GM23248 (cell line): ENCODE results near the gene CCDC51. TPM values are rescaled to one million over a fixed set of nuclear protein-coding genes. Genes with fewer than 3 reads are reported as not detected.

Experiments
- DNase-seq: peaks from one replicate; pipeline ENCODE4 v3.0.0-alpha.2; 2015
- H2AFZ ChIP-seq: fragments of 200-600 bp; sonication (generic); 2 replicates; pipeline ENCODE4 v1.6.1; 2016; ENCODE audit warnings: antibody characterized with exemption
- H3F3A ChIP-seq: fragments of 200-600 bp; sonication (generic); 2 replicates; pipeline ENCODE4 v1.6.1; 2016; ENCODE audit warnings: mild to moderate bottlenecking, antibody characterized with exemption, mixed run types; ENCODE audit not compliant: insufficient read depth
- H3K27ac ChIP-seq: fragments of 200-600 bp; sonication (generic); 2 replicates; pipeline ENCODE4 v1.5.1; 2016; ENCODE audit warnings: mild to moderate bottlenecking
- H3K27me3 ChIP-seq: fragments of 200-600 bp; sonication (generic); replicated peaks from 2 replicates; pipeline ENCODE4 v1.6.1; 2016; ENCODE audit warnings: mild to moderate bottlenecking; ENCODE audit not compliant: insufficient read depth
- H3K36me3 ChIP-seq: fragments of 200-600 bp; sonication (generic); 2 replicates; pipeline ENCODE4 v1.6.1; 2016; ENCODE audit warnings: low read depth, mild to moderate bottlenecking
- H3K4me1 ChIP-seq: fragments of 200-600 bp; sonication (generic); 2 replicates; pipeline ENCODE4 v1.6.1; 2016; ENCODE audit warnings: mild to moderate bottlenecking; ENCODE audit not compliant: insufficient read depth
- H3K4me2 ChIP-seq: fragments of 200-600 bp; sonication (generic); one replicate; pipeline ENCODE4 v1.6.1; 2016; ENCODE audit warnings: mild to moderate bottlenecking; ENCODE audit not compliant: unreplicated experiment
- H3K4me3 ChIP-seq: fragments of 200-600 bp; sonication (generic); 2 replicates; pipeline ENCODE4 v1.5.1; 2016; ENCODE audit warnings: mild to moderate bottlenecking
- H3K79me2 ChIP-seq: fragments of 200-600 bp; sonication (generic); 2 replicates; pipeline ENCODE4 v1.6.1; 2016; ENCODE audit warnings: mild to moderate bottlenecking; ENCODE audit not compliant: insufficient read depth
- H3K9ac ChIP-seq: fragments of 200-600 bp; sonication (generic); 2 replicates; pipeline ENCODE4 v1.6.1; 2016; ENCODE audit warnings: mild to moderate bottlenecking
- H3K9me2 ChIP-seq: fragments of 200-600 bp; sonication (generic); 2 replicates; pipeline ENCODE4 v1.6.1; 2016; ENCODE audit warnings: mixed run types, mild to moderate bottlenecking, moderate library complexity; ENCODE audit not compliant: insufficient read depth
- H3K9me3 ChIP-seq: fragments of 200-600 bp; sonication (generic); one replicate; pipeline ENCODE4 v1.6.1; 2017; ENCODE audit warnings: low read depth
- H4K20me1 ChIP-seq: fragments of 200-600 bp; sonication (generic); 2 replicates; pipeline ENCODE4 v1.6.0; 2016; ENCODE audit not compliant: insufficient read depth
- EZH2 ChIP-seq: fragments of 200-600 bp; sonication (generic); IDR thresholded peaks from 2 replicates; pipeline ENCODE4 v1.6.1; 2018; ENCODE audit warnings: antibody characterized with exemption, mild to moderate bottlenecking; ENCODE audit not compliant: insufficient read depth, poor library complexity, severe bottlenecking
- EZH2phosphoT487 ChIP-seq: fragments of 200-600 bp; sonication (generic); IDR thresholded peaks from 2 replicates; pipeline ENCODE4 v1.6.1; 2018; ENCODE audit warnings: antibody characterized with exemption, moderate library complexity, mild to moderate bottlenecking, low read depth; ENCODE audit not compliant: insufficient read depth
- WGBS, 2 experiments: methylation state at CpG; one replicate each; pipeline ENCODE4 v1.1.6; 2015 to 2017; ENCODE audit warnings: low lambda C conversion rate in 2 of 2, low coverage in 1 of 2; ENCODE audit errors: missing lambda C conversion rate in 2 of 2; 5-methylcytosine and 5-hydroxymethylcytosine counted together
- in situ Hi-C: fragments of 300-500 bp; cut with MboI; formaldehyde crosslinking; loops from 2 replicates; pipeline ENCODE4 v1.15.0; 2020
- polyA plus RNA-seq: library from polyadenylated mRNA; unstranded; fragments of >200 nt; fragmentation: Nextera tagmentation; extraction: Ambion mirVana; gene quantifications from 2 replicates; pipeline ENCODE4 v1.2.1, GENCODE V29; 2016
- total RNA-seq: library from RNA; depleted of rRNA; stranded (reverse); fragments of >200 nt; shearing (Covaris generic); gene quantifications from 2 replicates; pipeline ENCODE4 v1.2.3, GENCODE V29; 2014

The CCDC51 gene
- total and polyA plus RNA-seq, 2 experiments from 2014 or later: 10.1 to 14.0 TPM

GRCh38 chr3:48467110-48467454, 27.2 kb upstream of the CCDC51 start:
- 74 to 75% methylated on average over 9 of the region's 9 CpGs for WGBS, 2 experiments
- Histone ChIP-seq H3K4me1 (peaks cover 31% of the 10 kb centered on the region), H3K9ac (peak overlapping the region; percentile 92), H3K79me2 (peaks cover 56% of the 10 kb centered on the region), H2AFZ (no peak overlapping the region), H3K27ac (peak overlapping the region; percentile 99), H3F3A (peaks cover 17% of the 10 kb centered on the region), H4K20me1 (no peaks in the 10 kb centered on the region), H3K27me3 (no peaks in the 10 kb centered on the region), H3K36me3 (peaks cover 6% of the 10 kb centered on the region; the same call in 1 of the 2 replicates), H3K9me3 (no peaks in the 10 kb centered on the region), H3K9me2 (no peaks in the 10 kb centered on the region), H3K4me2 (peak overlapping the region; percentile 69), H3K4me3 (peak overlapping the region; percentile 73)
- in situ Hi-C loops: loop anchor here (5.0 kb wide), 1 partner anchor 85 kb away; no protein-coding TSS in a partner anchor
- TF ChIP-seq EZH2: no peak
- no peak for TF ChIP-seq EZH2phosphoT487
- no peak for DNase-seq

- peak overlapping the region; percentile 69 for H3K4me2 ChIP-seq
- peak overlapping the region; percentile 73 for H3K4me3 ChIP-seq
- no peaks in the 10 kb centered on the region for H3K27me3 ChIP-seq
- DNase-seq: peak; percentile 42
- peak overlapping the region; percentile 99 for H3K27ac ChIP-seq
- TF ChIP-seq EZH2 (no peak), EZH2phosphoT487 (no peak)
- H2AFZ ChIP-seq: no peak overlapping the region
- peak overlapping the region; percentile 92 for H3K9ac ChIP-seq
- H3K9me2 ChIP-seq: no peaks in the 10 kb centered on the region
- WGBS, 2 experiments: 24 to 26% methylated on average over 17 to 18 of the region's 19 CpGs
- H3K36me3 ChIP-seq: peaks cover 6% of the 10 kb centered on the region; the same call in 1 of the 2 replicates
- no peaks in the 10 kb centered on the region for H3K9me3 ChIP-seq
- H4K20me1 ChIP-seq: no peaks in the 10 kb centered on the region
- H3K4me1 ChIP-seq: peaks cover 25% of the 10 kb centered on the region
- in situ Hi-C loops: loop anchor here (5.0 kb wide), 1 partner anchor 86 kb away; no protein-coding TSS in a partner anchor
- peaks cover 51% of the 10 kb centered on the region for H3K79me2 ChIP-seq
- H3F3A ChIP-seq: peaks cover 17% of the 10 kb centered on the region
These were observed 26.6 kb upstream of the CCDC51 start for GRCh38 chr3:48466386-48467109.

GRCh38 chr3:48465531-48466378, 25.8 kb upstream of the CCDC51 start:
- Histone ChIP-seq H3K4me1 (peaks cover 24% of the 10 kb centered on the region), H2AFZ (peak overlapping the region; percentile 43; the same call in 1 of the 2 replicates), H4K20me1 (no peaks in the 10 kb centered on the region), H3K4me3 (peak overlapping the region; percentile 73), H3K27me3 (no peaks in the 10 kb centered on the region), H3K36me3 (peaks cover 6% of the 10 kb centered on the region; the same call in 1 of the 2 replicates), H3K79me2 (peaks cover 43% of the 10 kb centered on the region), H3K4me2 (peak overlapping the region; percentile 69), H3K9me3 (no peaks in the 10 kb centered on the region), H3K9ac (peak overlapping the region; percentile 92), H3K9me2 (no peaks in the 10 kb centered on the region), H3F3A (peaks cover 17% of the 10 kb centered on the region), H3K27ac (peak overlapping the region; percentile 99)
- WGBS, 2 experiments: 0 to 2% methylated on average over 10 to 21 of the region's 21 CpGs
- peak; percentile 100 for DNase-seq
- in situ Hi-C loops: loop anchor here (5.0 kb wide), 1 partner anchor 87 kb away; no protein-coding TSS in a partner anchor
- no peak for TF ChIP-seq EZH2phosphoT487
- TF ChIP-seq EZH2: no peak

GRCh38 chr3:48465237-48465530, 25.3 kb upstream of the CCDC51 start:
- no peaks in the 10 kb centered on the region for H3K27me3 ChIP-seq
- H3K4me3 ChIP-seq: no peak overlapping the region
- WGBS, 2 experiments: 1 to 5% methylated on average over 7 of the region's 7 CpGs
- H3K9ac ChIP-seq: peak overlapping the region; percentile 92
- in situ Hi-C loops: loop anchor here (5.0 kb wide), 1 partner anchor 87 kb away; no protein-coding TSS in a partner anchor
- H3K36me3 ChIP-seq: peaks cover 6% of the 10 kb centered on the region; the same call in 1 of the 2 replicates
- no peak overlapping the region for H3K4me2 ChIP-seq
- no peak for DNase-seq
- H3K27ac ChIP-seq: peak overlapping the region; percentile 99
- H3K4me1 ChIP-seq: peaks cover 24% of the 10 kb centered on the region
- no peaks in the 10 kb centered on the region for H3K9me3 ChIP-seq
- H2AFZ ChIP-seq: peak overlapping the region; percentile 43; the same call in 1 of the 2 replicates
- peaks cover 37% of the 10 kb centered on the region for H3K79me2 ChIP-seq
- no peak for TF ChIP-seq EZH2
- no peak for TF ChIP-seq EZH2phosphoT487
- H3K9me2 ChIP-seq: no peaks in the 10 kb centered on the region
- H3F3A ChIP-seq: peaks cover 17% of the 10 kb centered on the region
- H4K20me1 ChIP-seq: no peaks in the 10 kb centered on the region
